ENCODE results near the gene C22orf31.
"Not testable (repeated sequence)": the region's sequence is repeated elsewhere in the genome, so short reads cannot be mapped to it uniquely, and the experiment has no call there.

Gene C22orf31

GRCh38 chr22:29061773-29062172 lies at the start of gene C22orf31:
C22orf31 (minus strand) TSS chr22:29061831; CDS start chr22:29061792, 39 bp downstream.
- no peak for DNase-seq

GRCh38 chr22:29110946-29111345 lies 49.3 kb upstream of the C22orf31 start:
- no peak for DNase-seq

- no peak for DNase-seq
These were observed 48.2 kb upstream of the C22orf31 start for GRCh38 chr22:29109822-29110221.

GRCh38 chr22:29108137-29108536 lies 46.5 kb upstream of the C22orf31 start:
- no peak for DNase-seq

- no peak for DNase-seq
These were observed 45.2 kb upstream of the C22orf31 start for GRCh38 chr22:29106839-29107238.

- no peak for DNase-seq
These were observed 43.8 kb upstream of the C22orf31 start for GRCh38 chr22:29105468-29105867.

GRCh38 chr22:29103121-29103520 lies 41.5 kb upstream of the C22orf31 start:
- DNase-seq: no peak

GRCh38 chr22:29102300-29102699 lies 40.7 kb upstream of the C22orf31 start:
- DNase-seq: no peak

GRCh38 chr22:29098296-29098695 lies 36.7 kb upstream of the C22orf31 start:
- DNase-seq: no peak

GRCh38 chr22:29096736-29097669 lies 35.4 kb upstream of the C22orf31 start:
- DNase-seq: no peak

- DNase-seq: no peak
These were observed 33.8 kb upstream of the C22orf31 start for GRCh38 chr22:29095459-29095858.

- DNase-seq: no peak
These were observed 32.1 kb upstream of the C22orf31 start for GRCh38 chr22:29093501-29094300.

- DNase-seq: no peak
These were observed 31.4 kb upstream of the C22orf31 start for GRCh38 chr22:29093030-29093429.

GRCh38 chr22:29092243-29092642 lies 30.6 kb upstream of the C22orf31 start:
- no peak for DNase-seq

- DNase-seq: no peak
These were observed 28.4 kb upstream of the C22orf31 start for GRCh38 chr22:29090039-29090438.

GRCh38 chr22:29089507-29089906 lies 27.9 kb upstream of the C22orf31 start:
- DNase-seq: no peak

GRCh38 chr22:29088809-29089208 lies 27.2 kb upstream of the C22orf31 start:
- no peak for DNase-seq

GRCh38 chr22:29087012-29087411 lies 25.4 kb upstream of the C22orf31 start:
- no peak for DNase-seq

GRCh38 chr22:29083933-29084591 lies 22.4 kb upstream of the C22orf31 start:
- no peak for DNase-seq

GRCh38 chr22:29083576-29083932 lies 21.9 kb upstream of the C22orf31 start:
- not testable (repeated sequence) for DNase-seq

GRCh38 chr22:29082826-29083545 lies 21.4 kb upstream of the C22orf31 start:
- DNase-seq: no peak

- DNase-seq: no peak
These were observed 20.0 kb upstream of the C22orf31 start for GRCh38 chr22:29081517-29082236.
